Astrocyte (in vitro differentiated cells and primary cell): Measurements from ENCODE around the gene FHIT. TPM values are rescaled to one million over a fixed set of nuclear protein-coding genes. Genes with fewer than 3 reads are reported as not detected.

Source experiments
- DNase-seq: peaks from one replicate; pipeline ENCODE4 v3.0.0-alpha.2; 2010; ENCODE audit warnings: low read depth
- FAIRE-seq: peaks from 2 replicates; lab custom pipeline; 2011; peaks lifted over from hg19 to GRCh38; lab: Jason Lieb, UNC
- H2AFZ ChIP-seq: 2 replicates; pipeline ENCODE4 v1.6.0; 2012; ENCODE audit warnings: low read depth, low read length, inconsistent platforms
- H3K27ac ChIP-seq: 2 replicates; pipeline ENCODE4 v1.5.1; 2011; ENCODE audit warnings: low read depth, low read length, inconsistent platforms
- H3K27me3 ChIP-seq: 2 replicates; pipeline ENCODE4 v1.6.0; 2011; ENCODE audit warnings: low read length, inconsistent platforms; ENCODE audit not compliant: insufficient read depth
- H3K36me3 ChIP-seq: 2 replicates; pipeline ENCODE4 v1.5.1; 2011; ENCODE audit warnings: low read length, inconsistent platforms; ENCODE audit not compliant: insufficient read depth
- H3K4me1 ChIP-seq: 2 replicates; pipeline ENCODE4 v1.5.1; 2011; ENCODE audit warnings: low read length, inconsistent platforms; ENCODE audit not compliant: insufficient read depth
- H3K4me2 ChIP-seq: 2 replicates; pipeline ENCODE4 v1.6.0; 2012; ENCODE audit warnings: low read length, inconsistent platforms
- H3K4me3 ChIP-seq: 2 replicates; pipeline ENCODE4 v1.5.1; 2011; ENCODE audit warnings: low read depth, mild to moderate bottlenecking, low read length, inconsistent platforms; ENCODE audit not compliant: insufficient read depth
- H3K79me2 ChIP-seq: 2 replicates; pipeline ENCODE4 v1.6.0; 2012; ENCODE audit warnings: mild to moderate bottlenecking, low read length, inconsistent platforms; ENCODE audit not compliant: insufficient read depth
- H3K9ac ChIP-seq: 2 replicates; pipeline ENCODE4 v1.6.0; 2012; ENCODE audit warnings: mild to moderate bottlenecking, low read length, inconsistent platforms
- H3K9me3 ChIP-seq: 2 replicates; pipeline ENCODE4 v1.5.1; 2012; ENCODE audit warnings: low read depth, mild to moderate bottlenecking, low read length, inconsistent platforms; ENCODE audit not compliant: insufficient read depth
- H4K20me1 ChIP-seq: 2 replicates; pipeline ENCODE4 v1.6.0; 2012; ENCODE audit warnings: low read length, inconsistent platforms; ENCODE audit not compliant: insufficient read depth
- H3K27ac Mint-ChIP-seq: one replicate; pipeline ENCODE4 v1.8.0; 2021; ENCODE audit warnings: mild to moderate bottlenecking, mixed read lengths; ENCODE audit not compliant: unreplicated experiment
- H3K27me3 Mint-ChIP-seq: one replicate; pipeline ENCODE4 v1.8.0; 2021; ENCODE audit warnings: low read depth, mixed read lengths; ENCODE audit not compliant: unreplicated experiment
- H3K36me3 Mint-ChIP-seq: one replicate; pipeline ENCODE4 v1.8.0; 2021; ENCODE audit warnings: low read depth, mixed read lengths; ENCODE audit not compliant: unreplicated experiment
- H3K4me1 Mint-ChIP-seq: one replicate; pipeline ENCODE4 v1.8.0; 2021; ENCODE audit warnings: low read depth, mixed read lengths; ENCODE audit not compliant: unreplicated experiment
- H3K4me3 Mint-ChIP-seq: one replicate; pipeline ENCODE4 v1.8.0; 2021; ENCODE audit warnings: mild to moderate bottlenecking, moderate library complexity, mixed read lengths; ENCODE audit not compliant: unreplicated experiment
- H3K9me3 Mint-ChIP-seq: one replicate; pipeline ENCODE4 v1.8.0; 2021; ENCODE audit warnings: mild to moderate bottlenecking, mixed read lengths; ENCODE audit not compliant: unreplicated experiment
- EZH2 ChIP-seq: IDR thresholded peaks from 2 replicates; pipeline ENCODE4 v1.6.1; 2012; ENCODE audit warnings: mild to moderate bottlenecking, low read length, inconsistent platforms; ENCODE audit not compliant: insufficient read depth
- total RNA-seq: library from RNA; stranded (reverse); gene quantifications from 2 replicates; pipeline ENCODE4 v1.2.1, GENCODE V29; 2021
- TF ChIP-seq, protein P1 (sequence below): IDR thresholded peaks from 2 replicates; pipeline ENCODE4 v1.5.1; 2011; ENCODE audit warnings: low read depth, mild to moderate bottlenecking, inconsistent platforms, low read length, moderate library complexity; ENCODE audit not compliant: insufficient read depth

Gene FHIT
- total RNA-seq, 1 donor from 2014 or later, result 6.7 TPM

DNA sequence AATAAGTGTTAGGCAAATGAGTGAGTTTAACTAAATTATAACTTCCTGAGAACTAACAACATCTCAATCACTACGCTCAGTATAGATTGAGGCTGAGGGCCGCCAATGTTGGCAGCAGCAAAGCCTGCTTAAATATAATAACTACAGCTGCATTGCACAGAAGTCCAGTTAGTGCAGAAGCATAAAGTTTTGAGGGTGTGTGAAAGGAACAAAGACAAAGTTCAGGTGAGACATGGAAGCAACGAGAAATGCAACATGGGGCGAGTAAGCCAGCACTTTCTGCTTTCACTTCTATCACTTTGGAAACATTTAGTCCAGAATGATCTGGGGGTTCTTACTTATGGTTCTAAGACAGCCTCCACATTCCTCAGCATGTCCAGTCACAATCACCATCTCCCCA lies 1149.1 kb downstream of the FHIT start:
- FAIRE-seq (no peak), DNase-seq (no peak)
- no peak overlapping the region for H3K4me2 ChIP-seq
- no peaks in the 10 kb centered on the region for H3K9me3 ChIP-seq
- Mint-ChIP-seq H3K27me3 (no peaks in the 10 kb centered on the region), H3K4me3 (no peak overlapping the region), H3K4me1 (no peaks in the 10 kb centered on the region), H3K36me3 (no peaks in the 10 kb centered on the region), H3K9me3 (no peaks in the 10 kb centered on the region), H3K27ac (no peak overlapping the region)
- H2AFZ ChIP-seq, result no peak overlapping the region
- no peaks in the 10 kb centered on the region for H3K79me2 ChIP-seq
- no peaks in the 10 kb centered on the region for H3K4me1 ChIP-seq
- TF ChIP-seq EZH2, result no peak
- TF ChIP-seq, protein P1, sequence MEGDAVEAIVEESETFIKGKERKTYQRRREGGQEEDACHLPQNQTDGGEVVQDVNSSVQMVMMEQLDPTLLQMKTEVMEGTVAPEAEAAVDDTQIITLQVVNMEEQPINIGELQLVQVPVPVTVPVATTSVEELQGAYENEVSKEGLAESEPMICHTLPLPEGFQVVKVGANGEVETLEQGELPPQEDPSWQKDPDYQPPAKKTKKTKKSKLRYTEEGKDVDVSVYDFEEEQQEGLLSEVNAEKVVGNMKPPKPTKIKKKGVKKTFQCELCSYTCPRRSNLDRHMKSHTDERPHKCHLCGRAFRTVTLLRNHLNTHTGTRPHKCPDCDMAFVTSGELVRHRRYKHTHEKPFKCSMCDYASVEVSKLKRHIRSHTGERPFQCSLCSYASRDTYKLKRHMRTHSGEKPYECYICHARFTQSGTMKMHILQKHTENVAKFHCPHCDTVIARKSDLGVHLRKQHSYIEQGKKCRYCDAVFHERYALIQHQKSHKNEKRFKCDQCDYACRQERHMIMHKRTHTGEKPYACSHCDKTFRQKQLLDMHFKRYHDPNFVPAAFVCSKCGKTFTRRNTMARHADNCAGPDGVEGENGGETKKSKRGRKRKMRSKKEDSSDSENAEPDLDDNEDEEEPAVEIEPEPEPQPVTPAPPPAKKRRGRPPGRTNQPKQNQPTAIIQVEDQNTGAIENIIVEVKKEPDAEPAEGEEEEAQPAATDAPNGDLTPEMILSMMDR, result no peak
- H3K4me3 ChIP-seq, result no peak overlapping the region
- H3K27ac ChIP-seq, result no peak overlapping the region
- no peaks in the 10 kb centered on the region for H3K27me3 ChIP-seq
- no peaks in the 10 kb centered on the region for H3K36me3 ChIP-seq
- no peak overlapping the region for H3K9ac ChIP-seq
- no peaks in the 10 kb centered on the region for H4K20me1 ChIP-seq

DNA sequence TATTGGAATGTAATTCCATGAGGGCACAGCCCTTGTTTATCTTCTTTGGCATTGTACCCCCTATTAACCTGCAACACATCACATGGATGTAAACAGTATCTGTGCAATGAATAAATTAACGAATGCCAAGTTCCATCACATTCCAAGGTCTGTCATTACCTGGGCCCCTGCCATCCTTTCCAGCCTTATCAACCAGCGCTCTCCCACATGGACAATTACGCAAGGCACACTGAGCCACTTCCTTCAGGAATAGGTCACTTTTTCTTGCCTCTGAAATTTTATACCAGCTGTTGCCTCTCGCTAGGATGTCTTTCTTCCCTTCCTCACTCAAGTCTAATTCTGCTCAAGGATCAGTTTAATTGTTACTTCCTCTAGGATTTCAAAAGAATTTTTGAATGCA lies 1149.6 kb downstream of the FHIT start:
- H3K4me1 Mint-ChIP-seq, result no peaks in the 10 kb centered on the region
- H3K9me3 ChIP-seq, result no peaks in the 10 kb centered on the region
- DNase-seq, result peak; percentile 29
- peaks cover under 1% of the 10 kb centered on the region for H3K4me1 ChIP-seq
- FAIRE-seq, result no peak
- H3K27ac ChIP-seq, result no peak overlapping the region
- no peaks in the 10 kb centered on the region for H3K36me3 ChIP-seq
- no peaks in the 10 kb centered on the region for H3K27me3 Mint-ChIP-seq
- no peaks in the 10 kb centered on the region for H3K79me2 ChIP-seq
- H3K9ac ChIP-seq, result no peak overlapping the region
- H3K4me3 ChIP-seq, result no peak overlapping the region
- TF ChIP-seq, protein P1, result no peak
- no peak for TF ChIP-seq EZH2
- no peak overlapping the region for H3K27ac Mint-ChIP-seq
- H3K4me2 ChIP-seq, result no peak overlapping the region
- H3K4me3 Mint-ChIP-seq, result no peak overlapping the region
- H4K20me1 ChIP-seq, result no peaks in the 10 kb centered on the region
- no peaks in the 10 kb centered on the region for H3K27me3 ChIP-seq
- no peaks in the 10 kb centered on the region for H3K9me3 Mint-ChIP-seq
- H3K36me3 Mint-ChIP-seq, result no peaks in the 10 kb centered on the region
- H2AFZ ChIP-seq, result no peak overlapping the region

DNA sequence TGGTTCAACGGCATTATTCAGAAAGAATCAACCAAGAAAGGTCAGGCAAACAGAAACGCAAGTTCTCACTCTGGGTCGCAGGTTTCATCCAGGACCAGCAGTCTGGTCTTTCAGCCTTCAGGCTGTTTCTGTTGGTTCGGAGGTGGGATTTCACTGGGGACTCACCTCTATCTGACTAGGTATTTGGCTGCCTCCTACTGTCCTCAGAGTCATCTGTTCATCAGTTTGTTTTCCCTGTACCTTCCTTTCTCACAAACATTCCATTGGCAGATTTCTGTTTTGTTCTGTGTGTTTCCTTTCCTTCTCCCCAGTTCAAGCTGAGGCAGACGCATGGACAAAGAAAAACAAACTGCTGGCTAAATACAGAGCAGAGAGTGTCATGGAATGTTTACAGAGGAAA lies 1154.8 kb downstream of the FHIT start:
- H3K4me1 ChIP-seq, result peaks cover 4% of the 10 kb centered on the region
- H3K36me3 ChIP-seq, result no peaks in the 10 kb centered on the region
- DNase-seq (no peak), FAIRE-seq (no peak)
- H3K4me3 ChIP-seq, result no peak overlapping the region
- no peaks in the 10 kb centered on the region for H3K9me3 ChIP-seq
- H2AFZ ChIP-seq, result no peak overlapping the region
- Mint-ChIP-seq H3K4me3 (no peak overlapping the region), H3K9me3 (no peaks in the 10 kb centered on the region), H3K36me3 (no peaks in the 10 kb centered on the region), H3K4me1 (peaks cover 2% of the 10 kb centered on the region), H3K27me3 (no peaks in the 10 kb centered on the region), H3K27ac (no peak overlapping the region)
- H3K27me3 ChIP-seq, result no peaks in the 10 kb centered on the region
- no peaks in the 10 kb centered on the region for H3K79me2 ChIP-seq
- no peak overlapping the region for H3K9ac ChIP-seq
- no peak overlapping the region for H3K27ac ChIP-seq
- TF ChIP-seq, protein P1, result no peak
- TF ChIP-seq EZH2, result no peak
- no peak overlapping the region for H3K4me2 ChIP-seq
- H4K20me1 ChIP-seq, result no peaks in the 10 kb centered on the region
